ENCODE measurements around the gene USP22.

- TF ChIP-seq, protein P1, sequence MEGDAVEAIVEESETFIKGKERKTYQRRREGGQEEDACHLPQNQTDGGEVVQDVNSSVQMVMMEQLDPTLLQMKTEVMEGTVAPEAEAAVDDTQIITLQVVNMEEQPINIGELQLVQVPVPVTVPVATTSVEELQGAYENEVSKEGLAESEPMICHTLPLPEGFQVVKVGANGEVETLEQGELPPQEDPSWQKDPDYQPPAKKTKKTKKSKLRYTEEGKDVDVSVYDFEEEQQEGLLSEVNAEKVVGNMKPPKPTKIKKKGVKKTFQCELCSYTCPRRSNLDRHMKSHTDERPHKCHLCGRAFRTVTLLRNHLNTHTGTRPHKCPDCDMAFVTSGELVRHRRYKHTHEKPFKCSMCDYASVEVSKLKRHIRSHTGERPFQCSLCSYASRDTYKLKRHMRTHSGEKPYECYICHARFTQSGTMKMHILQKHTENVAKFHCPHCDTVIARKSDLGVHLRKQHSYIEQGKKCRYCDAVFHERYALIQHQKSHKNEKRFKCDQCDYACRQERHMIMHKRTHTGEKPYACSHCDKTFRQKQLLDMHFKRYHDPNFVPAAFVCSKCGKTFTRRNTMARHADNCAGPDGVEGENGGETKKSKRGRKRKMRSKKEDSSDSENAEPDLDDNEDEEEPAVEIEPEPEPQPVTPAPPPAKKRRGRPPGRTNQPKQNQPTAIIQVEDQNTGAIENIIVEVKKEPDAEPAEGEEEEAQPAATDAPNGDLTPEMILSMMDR (IDR thresholded peaks at IDR 0.05; ENCODE audit: extremely low read depth in 1 of 2, insufficient read depth in 1 of 2, low read depth in 1 of 2, low read length in 2 of 2) = no peak
- TF ChIP-seq POLR2AphosphoS5 (IDR thresholded peaks at IDR 0.05; ENCODE audit: insufficient read depth, low read depth, low read length) (no peak), MYC (IDR thresholded peaks at IDR 0.05; ENCODE audit: low read depth, low read length) (no peak), MAX (IDR thresholded peaks at IDR 0.05; ENCODE audit: insufficient read depth, insufficient read length) (no peak), POLR2A (IDR thresholded peaks at IDR 0.05; ENCODE audit: low read depth, low read length) (no peak), EZH2 (IDR thresholded peaks at IDR 0.05; ENCODE audit: borderline replicate concordance, low read depth, low read length, severe bottlenecking) (no peak), FOS (IDR thresholded peaks at IDR 0.05; ENCODE audit: borderline replicate concordance, insufficient read depth, low read length) (no peak)
Observed at GRCh38 chr17:21005367-21005766, 37.4 kb downstream of the USP22 start.
